HL-60/S4 (cell line): ENCODE results near the gene REEP6.
"Not testable (repeated sequence)": the region's sequence is repeated elsewhere in the genome, so short reads cannot be mapped to it uniquely, and the experiment has no call there.

ENCODE experiments used
- in situ Hi-C: fragments of 300-500 bp; cut with MboI; formaldehyde crosslinking; loops from 2 replicates; pipeline ENCODE4 v1.14.3; 2022; ENCODE audit warnings: low sequenced_read_pairs

The REEP6 gene

GRCh38 chr19:1471515-1472160 is 19.3 kb upstream of the REEP6 start:
- in situ Hi-C loops, result no loop called here

DNA sequence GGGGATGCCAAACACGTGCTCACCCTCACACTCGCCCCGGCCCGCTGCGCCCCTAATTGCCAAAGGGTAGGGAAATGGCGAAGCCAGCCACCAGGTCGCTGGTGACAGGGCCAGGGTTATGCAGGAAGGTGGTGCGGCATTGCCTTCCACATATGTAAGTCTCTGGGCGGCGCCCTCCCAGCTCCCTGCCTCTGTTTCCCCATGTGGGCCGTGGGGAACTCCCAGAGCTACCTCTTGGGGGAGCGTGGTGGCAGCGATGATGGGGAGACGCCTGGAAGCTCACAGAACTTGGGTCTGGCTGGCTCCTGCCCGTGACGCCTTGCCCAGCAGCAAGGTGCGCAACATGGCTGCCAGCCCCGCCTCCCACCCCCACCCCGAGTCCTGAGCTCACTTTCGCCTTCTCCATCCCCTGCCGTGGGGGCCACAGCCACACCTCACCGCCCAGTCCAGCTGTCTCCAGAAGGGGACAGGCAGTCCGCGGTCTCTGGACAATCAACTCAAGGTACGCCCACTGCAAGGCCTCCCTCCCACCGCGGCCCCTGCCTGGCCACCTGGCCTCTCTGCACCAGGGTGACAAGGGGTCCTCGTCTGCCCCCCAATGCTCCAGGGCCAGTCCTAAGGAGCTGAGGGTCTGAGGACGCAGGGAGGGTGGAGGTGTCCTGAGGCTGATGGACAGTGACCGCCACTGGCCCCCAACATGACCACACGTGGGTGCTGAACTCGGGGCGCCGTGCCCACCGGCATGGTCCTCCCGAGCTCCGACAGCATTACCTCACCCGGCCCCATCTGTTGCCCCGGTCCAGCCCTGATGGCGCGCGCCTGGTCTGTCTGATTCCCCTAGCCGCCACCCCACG is 18.5 kb upstream of the REEP6 start:
- in situ Hi-C loops, result no loop called here

DNA sequence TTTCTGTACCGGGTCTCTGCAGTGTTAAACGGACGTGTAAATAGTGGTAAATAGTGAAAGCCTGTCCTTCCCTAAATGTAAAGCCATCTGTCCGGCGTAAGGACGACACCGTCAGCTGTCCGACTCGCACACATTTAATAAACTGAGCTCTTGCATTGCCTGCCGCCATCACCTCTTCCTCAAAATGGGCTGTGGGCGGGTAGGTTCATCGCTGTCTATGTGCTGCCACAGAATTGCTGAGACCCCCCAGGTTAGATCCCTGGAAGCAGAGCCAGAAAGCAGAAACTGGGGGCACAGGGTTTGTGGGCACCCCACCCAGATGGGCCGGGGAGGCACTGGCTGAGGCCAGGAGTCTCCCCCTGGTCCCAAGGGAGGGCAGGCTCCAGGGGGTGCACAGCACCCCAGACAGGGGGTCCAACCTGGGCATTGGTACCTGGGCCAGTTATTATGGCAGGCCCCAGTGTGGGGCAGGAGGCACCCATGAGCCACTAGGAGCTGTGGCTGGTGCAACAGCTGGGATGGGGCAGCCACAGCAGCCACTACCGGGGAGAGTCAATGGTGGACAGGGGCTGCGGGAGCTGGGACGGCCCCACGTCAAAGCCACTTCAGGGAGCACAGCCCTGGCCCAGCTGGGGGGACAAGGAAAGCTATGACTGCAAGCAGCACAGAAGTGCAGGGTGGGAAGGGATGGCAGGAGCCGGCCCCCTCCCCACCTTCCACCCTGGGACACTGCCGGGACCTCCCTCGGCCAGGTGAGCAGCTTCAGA is 17.7 kb upstream of the REEP6 start:
- in situ Hi-C loops, result no loop called here

- in situ Hi-C loops, result no loop called here
Measured at GRCh38 chr19:1474011-1474764, 16.8 kb upstream of the REEP6 start.

- in situ Hi-C loops, result no loop called here
Measured at GRCh38 chr19:1474765-1475351, 16.1 kb upstream of the REEP6 start.

DNA sequence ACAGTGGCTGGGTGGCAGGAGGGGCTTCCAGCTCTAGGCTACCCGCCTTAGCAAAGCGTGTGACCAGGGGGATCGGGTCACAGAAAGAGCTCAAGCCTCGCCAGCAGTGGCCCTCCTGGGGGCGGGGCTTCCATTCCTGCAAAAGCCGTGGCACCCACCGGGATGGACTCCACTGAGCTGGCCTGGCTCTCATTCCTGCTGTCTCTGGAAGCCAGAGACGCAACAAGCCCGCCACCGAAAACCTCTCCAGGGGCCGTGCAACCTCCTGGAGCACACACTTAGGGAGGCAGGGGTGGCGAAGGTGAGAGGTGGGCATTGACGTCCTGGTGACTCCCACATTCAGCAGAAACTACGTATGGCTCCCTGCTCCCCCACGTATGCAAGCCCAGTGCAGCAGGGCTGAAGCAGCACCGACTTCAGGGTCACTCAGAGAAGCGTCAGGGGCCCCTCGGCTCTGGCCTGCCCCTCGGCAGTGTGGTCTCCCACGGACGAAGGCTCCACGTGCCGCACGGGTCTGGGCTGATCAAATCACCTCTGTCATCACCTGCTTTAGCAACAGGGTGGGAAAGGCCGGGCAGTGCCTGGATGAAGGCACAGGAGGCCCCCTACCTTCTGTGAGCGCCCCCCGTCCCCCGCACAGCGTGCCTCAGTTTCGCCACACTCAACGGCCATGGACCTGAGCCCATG is 15.1 kb upstream of the REEP6 start:
- in situ Hi-C loops, result no loop called here

DNA sequence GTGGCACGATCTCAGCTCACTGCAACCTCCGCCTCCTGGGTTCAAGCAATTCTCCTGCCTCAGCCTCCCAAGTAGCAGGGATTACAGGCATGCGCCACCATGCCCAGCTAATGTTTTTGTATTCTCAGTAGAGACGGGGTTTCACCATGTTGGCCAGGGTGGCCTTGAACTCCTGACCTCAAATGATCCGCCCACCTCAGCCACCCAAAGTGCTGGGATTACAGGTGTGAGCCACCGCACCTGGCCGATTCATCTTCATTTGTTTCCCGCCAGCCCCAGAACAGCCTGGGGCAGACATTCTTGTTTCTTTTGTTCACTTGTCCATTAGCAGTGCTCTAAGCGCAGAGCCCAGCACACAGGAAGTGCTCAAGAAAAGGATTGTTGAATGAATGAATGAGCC is 13.9 kb upstream of the REEP6 start:
- in situ Hi-C loops, result not testable (repeated sequence)

DNA sequence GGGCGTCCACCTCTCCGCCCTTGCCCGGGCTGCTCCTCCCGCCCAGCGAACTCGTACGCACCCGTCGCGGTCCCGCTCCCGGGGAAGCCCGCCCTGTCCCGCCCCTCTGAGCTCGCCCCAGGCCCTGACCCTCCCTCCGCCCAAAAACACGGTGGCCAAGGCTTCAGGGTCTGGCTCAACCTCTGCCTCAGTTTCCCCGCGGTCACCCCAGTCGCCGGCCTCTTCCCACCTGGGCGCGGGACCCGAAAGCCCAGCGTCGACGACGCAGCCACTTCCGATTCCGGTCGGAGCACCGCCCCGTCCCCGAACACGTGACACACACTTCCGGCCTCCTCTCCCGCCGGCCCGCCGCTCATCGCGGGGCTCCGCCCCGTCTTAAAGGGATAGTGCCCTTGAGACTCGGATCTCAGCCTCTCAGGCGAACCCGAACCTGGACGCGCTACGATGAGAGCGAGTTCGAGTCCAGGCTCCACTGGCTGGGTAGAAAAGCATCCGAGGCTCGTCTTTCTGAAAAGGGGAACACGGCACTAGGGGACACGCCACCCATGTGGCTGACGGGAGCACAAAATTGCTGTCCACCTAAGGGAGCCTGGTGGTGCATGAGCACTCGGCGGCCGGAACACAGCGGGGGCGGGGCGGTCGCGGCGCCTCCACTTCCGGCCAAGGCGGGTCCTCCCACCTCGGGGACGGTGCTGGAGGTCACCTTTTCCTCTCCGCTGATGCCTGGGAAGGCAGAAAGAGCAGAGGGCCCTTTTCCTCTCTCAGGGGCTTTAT is 11.9 kb upstream of the REEP6 start, which contains the start of gene C19orf25:
Gene C19orf25, minus strand, starts transcription at position 282 of the 774 bp plus-strand sequence. CDS start 312 bp downstream, outside the sequence.
- in situ Hi-C loops, result no loop called here

- in situ Hi-C loops, result no loop called here
Measured at GRCh38 chr19:1481224-1481892, 9.6 kb upstream of the REEP6 start.

- in situ Hi-C loops, result no loop called here
Measured at GRCh38 chr19:1481893-1482360, 9.1 kb upstream of the REEP6 start.

GRCh38 chr19:1482361-1483130 is 8.4 kb upstream of the REEP6 start:
- in situ Hi-C loops, result no loop called here

DNA sequence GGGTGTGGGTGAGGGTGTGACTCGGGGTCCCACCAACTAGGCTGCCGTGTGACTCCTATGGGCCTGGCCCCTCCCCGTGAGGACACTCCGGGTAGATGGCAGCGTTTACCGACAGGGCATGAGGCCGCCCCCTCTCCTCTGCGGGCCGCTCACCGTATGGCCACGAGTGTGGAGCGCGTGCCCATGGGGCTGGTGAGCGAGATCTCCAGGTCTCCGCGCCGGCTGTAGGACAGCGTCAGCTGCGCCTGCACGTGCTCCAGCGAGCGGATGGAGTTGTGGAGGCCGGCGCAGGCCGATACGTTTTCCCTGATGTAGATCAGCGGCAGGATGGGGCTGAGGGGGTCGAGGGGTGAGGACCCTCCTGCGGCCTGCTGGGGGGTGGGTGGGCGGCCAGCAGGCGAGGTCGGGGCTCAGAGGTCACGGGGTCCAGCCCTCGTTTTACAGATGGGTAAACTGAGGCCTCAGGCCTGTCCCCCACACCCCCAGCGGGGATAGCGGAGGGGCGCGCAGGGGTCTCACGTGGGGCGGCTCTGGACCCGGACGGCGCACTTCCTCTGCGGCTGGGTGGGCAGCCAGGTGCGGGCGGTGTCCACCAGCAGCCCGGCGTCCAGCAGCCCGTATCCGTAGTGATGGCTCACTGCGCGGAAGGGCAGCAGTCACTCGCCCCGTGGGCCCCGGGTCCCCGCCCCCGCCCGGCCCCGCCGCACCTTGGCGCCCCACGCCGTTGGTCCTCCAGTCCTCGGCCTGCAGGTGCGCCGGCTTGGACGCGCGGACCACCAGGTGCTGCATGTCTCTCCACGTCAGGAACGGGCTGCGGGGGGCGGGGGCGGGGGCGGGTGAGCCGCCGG is 7.6 kb upstream of the REEP6 start:
- in situ Hi-C loops, result no loop called here

GRCh38 chr19:1483979-1484428 is 7.0 kb upstream of the REEP6 start:
- in situ Hi-C loops, result no loop called here

DNA sequence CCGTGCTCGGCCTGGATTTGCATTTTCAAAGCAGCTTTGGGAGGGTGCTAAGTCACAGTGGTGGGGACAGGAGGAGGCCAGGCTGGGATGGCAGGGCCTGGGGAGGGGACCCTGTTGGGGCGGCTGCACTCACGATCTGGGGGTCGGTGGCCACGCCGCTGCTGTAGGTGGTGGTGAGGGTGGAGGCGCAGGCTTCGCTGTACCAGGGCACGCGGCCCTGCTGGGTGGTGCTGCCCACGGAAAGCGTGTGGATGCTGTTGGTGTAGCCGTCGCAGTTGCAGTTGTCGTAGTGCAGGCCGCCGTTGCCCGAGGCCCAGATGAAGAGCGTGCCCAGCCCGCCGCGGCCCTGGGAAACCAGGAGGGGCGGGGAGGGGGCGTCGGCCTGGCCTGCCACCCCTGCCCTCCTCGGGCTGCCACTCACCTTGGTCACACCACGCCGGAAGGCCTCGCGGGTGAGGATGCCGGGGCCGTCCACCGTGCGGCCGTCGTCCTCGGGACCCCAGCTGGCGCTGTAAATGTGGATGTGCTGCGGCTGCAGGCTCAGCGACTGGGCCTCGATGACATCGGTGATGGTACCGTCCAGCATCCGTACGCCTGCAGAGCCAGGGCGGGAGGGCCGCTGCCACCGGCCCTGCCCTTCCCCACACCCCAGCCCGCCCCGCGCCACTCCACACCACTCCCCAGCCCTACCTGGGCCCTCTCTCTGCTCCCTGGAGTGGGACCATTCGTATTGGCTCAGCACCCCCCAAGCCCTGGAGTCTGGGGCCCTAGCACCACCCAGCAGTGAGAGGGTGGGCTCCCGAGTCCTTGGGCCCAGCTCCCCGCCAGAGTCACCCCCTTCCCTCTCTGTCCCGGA is 4.0 kb upstream of the REEP6 start:
- in situ Hi-C loops, result no loop called here

GRCh38 chr19:1487576-1488281 is 3.3 kb upstream of the REEP6 start:
- in situ Hi-C loops, result no loop called here
